Trophoblast cell (in vitro differentiated cells and primary cell): ENCODE results near the gene BTD.

Source experiments
- DNase-seq, 2 donors: peaks; one replicate each; pipeline ENCODE4 v3.0.0-alpha.2; 2016
- H2AFZ ChIP-seq: 2 replicates; pipeline ENCODE4 v1.6.1; 2013; ENCODE audit warnings: low read length, moderate library complexity, mild to moderate bottlenecking; ENCODE audit not compliant: insufficient read depth, poor library complexity
- H2AK5ac ChIP-seq: 2 replicates; pipeline ENCODE4 v1.6.1; 2013; ENCODE audit warnings: mild to moderate bottlenecking, low read length
- H2BK120ac ChIP-seq: 2 replicates; pipeline ENCODE4 v1.6.1; 2013; ENCODE audit warnings: low read length, mild to moderate bottlenecking, moderate library complexity; ENCODE audit not compliant: insufficient read depth, poor library complexity
- H2BK12ac ChIP-seq: 2 replicates; pipeline ENCODE4 v1.6.1; 2013; ENCODE audit warnings: mild to moderate bottlenecking, low read length, moderate library complexity
- H2BK5ac ChIP-seq: 2 replicates; pipeline ENCODE4 v1.6.1; 2013; ENCODE audit warnings: low read length, low read depth, moderate library complexity, mild to moderate bottlenecking; ENCODE audit not compliant: poor library complexity
- H3K14ac ChIP-seq: 2 replicates; pipeline ENCODE4 v1.6.1; 2013; ENCODE audit warnings: mild to moderate bottlenecking, low read length
- H3K18ac ChIP-seq: 2 replicates; pipeline ENCODE4 v1.6.1; 2013; ENCODE audit warnings: mild to moderate bottlenecking, low read length
- H3K23ac ChIP-seq: 2 replicates; pipeline ENCODE4 v1.6.1; 2013; ENCODE audit warnings: low read length
- H3K27ac ChIP-seq: 2 replicates; pipeline ENCODE4 v1.5.1; 2013; ENCODE audit warnings: low read depth, mild to moderate bottlenecking, inconsistent platforms, low read length, moderate library complexity
- H3K27me3 ChIP-seq: 2 replicates; pipeline ENCODE4 v1.6.1; 2013; ENCODE audit warnings: inconsistent platforms, mild to moderate bottlenecking, low read length, moderate library complexity; ENCODE audit not compliant: insufficient read depth
- H3K36me3 ChIP-seq, 2 experiments: 1 replicate in 1 of 2; 2 replicates in 1 of 2; pipeline ENCODE4 v1.6.1; 2013; ENCODE audit warnings: low read length in 2 of 2, mild to moderate bottlenecking in 2 of 2, moderate library complexity in 1 of 2; ENCODE audit not compliant: insufficient read depth in 2 of 2, control insufficient read depth in 1 of 2
- H3K4ac ChIP-seq: 2 replicates; pipeline ENCODE4 v1.6.1; 2013; ENCODE audit warnings: low read depth, mild to moderate bottlenecking, low read length, moderate library complexity
- H3K4me1 ChIP-seq, 2 experiments: 1 replicate in 1 of 2; 2 replicates in 1 of 2; pipeline ENCODE4 v1.6.1; 2013; ENCODE audit warnings: low read length in 2 of 2, mild to moderate bottlenecking in 2 of 2, moderate library complexity in 1 of 2; ENCODE audit not compliant: insufficient read depth in 2 of 2, control insufficient read depth in 1 of 2
- H3K4me2 ChIP-seq: 2 replicates; pipeline ENCODE4 v1.6.1; 2013; ENCODE audit warnings: inconsistent platforms, mild to moderate bottlenecking, low read length, moderate library complexity
- H3K4me3 ChIP-seq: 2 replicates; pipeline ENCODE4 v1.5.1; 2013; ENCODE audit warnings: mild to moderate bottlenecking, low read depth, low read length, inconsistent platforms
- H3K79me1 ChIP-seq: one replicate; pipeline ENCODE4 v1.6.1; 2013; ENCODE audit warnings: low read length
- H3K79me2 ChIP-seq: 2 replicates; pipeline ENCODE4 v1.6.1; 2013; ENCODE audit warnings: low read length, mild to moderate bottlenecking; ENCODE audit not compliant: control insufficient read depth, insufficient read depth, poor library complexity
- H3K9ac ChIP-seq: 2 replicates; pipeline ENCODE4 v1.6.1; 2013; ENCODE audit warnings: mild to moderate bottlenecking, low read length
- H3K9me3 ChIP-seq: 2 replicates; pipeline ENCODE4 v1.6.1; 2013; ENCODE audit warnings: low read depth, mild to moderate bottlenecking, control low read depth, inconsistent platforms, low read length; ENCODE audit not compliant: insufficient read depth
- H4K12ac ChIP-seq: 2 replicates; pipeline ENCODE4 v1.6.1; 2013; ENCODE audit warnings: low read depth, mild to moderate bottlenecking, low read length, moderate library complexity
- H4K8ac ChIP-seq: 2 replicates; pipeline ENCODE4 v1.6.1; 2013; ENCODE audit warnings: low read depth, mild to moderate bottlenecking, low read length, moderate library complexity
- H4K91ac ChIP-seq: one replicate; pipeline ENCODE4 v1.6.1; 2013; ENCODE audit warnings: low read depth, mild to moderate bottlenecking, low read length, moderate library complexity
- WGBS: extraction: QIAGEN DNeasy Blood & Tissue Kit; methylation state at CpG from one replicate; pipeline ENCODE4 v1.1.7; 2013; ENCODE audit warnings: missing lambda C conversion rate; ENCODE audit not compliant: insufficient read length, insufficient coverage; ENCODE audit errors: extremely low coverage; 5-methylcytosine and 5-hydroxymethylcytosine counted together

Gene BTD

GRCh38 chr3:15629860-15630597 lies 28.5 kb downstream of the BTD start:
- no peaks in the 10 kb centered on the region for H3K79me2 ChIP-seq
- H4K8ac ChIP-seq: no peak overlapping the region
- no peaks in the 10 kb centered on the region for H3K9me3 ChIP-seq
- H2AK5ac ChIP-seq: no peak overlapping the region
- peak; percentile 59 to 72 for DNase-seq
- no peak overlapping the region for H2BK120ac ChIP-seq
- H4K91ac ChIP-seq: no peak overlapping the region
- H3K79me1 ChIP-seq: peaks cover 2% of the 10 kb centered on the region
- H3K4ac ChIP-seq: no peak overlapping the region
- no CpG with 5 or more reads among the region's 10 CpGs for WGBS
- no peak overlapping the region for H3K4me2 ChIP-seq
- no peak overlapping the region for H4K12ac ChIP-seq
- no peak overlapping the region for H3K23ac ChIP-seq
- no peak overlapping the region for H3K27ac ChIP-seq
- no peak overlapping the region for H2AFZ ChIP-seq
- H2BK12ac ChIP-seq: no peak overlapping the region
- H3K14ac ChIP-seq: no peak overlapping the region
- no peaks in the 10 kb centered on the region for H3K27me3 ChIP-seq
- no peak overlapping the region for H3K9ac ChIP-seq
- no peak overlapping the region for H3K4me3 ChIP-seq
- peaks cover 2% of the 10 kb centered on the region in 2 experiments for H3K4me1 ChIP-seq
- no peak overlapping the region for H3K18ac ChIP-seq
- no peak overlapping the region for H2BK5ac ChIP-seq
- H3K36me3 ChIP-seq: no peaks in the 10 kb centered on the region

GRCh38 chr3:15630646-15631350 lies 29.3 kb downstream of the BTD start:
- Histone ChIP-seq H2BK12ac (peak overlapping the region; percentile 82), H2AFZ (no peak overlapping the region), H2AK5ac (no peak overlapping the region), H4K8ac (no peak overlapping the region), H3K4ac (no peak overlapping the region), H3K9me3 (no peaks in the 10 kb centered on the region), H3K27me3 (no peaks in the 10 kb centered on the region), H3K36me3 (no peaks in the 10 kb centered on the region), H3K79me2 (no peaks in the 10 kb centered on the region), H2BK120ac (no peak overlapping the region), H3K18ac (no peak overlapping the region), H3K79me1 (peaks cover 2% of the 10 kb centered on the region), H3K4me1 (peaks cover 2 to 7% of the 10 kb centered on the region in 2 experiments), H3K14ac (no peak overlapping the region), H4K91ac (no peak overlapping the region), H3K4me2 (no peak overlapping the region), H3K4me3 (no peak overlapping the region), H4K12ac (no peak overlapping the region), H3K9ac (no peak overlapping the region), H2BK5ac (peak overlapping the region; percentile 60), H3K23ac (no peak overlapping the region), H3K27ac (no peak overlapping the region)
- no CpG with 5 or more reads among the region's 8 CpGs for WGBS
- peak; percentile 55 to 90 for DNase-seq

GRCh38 chr3:15631426-15632211 lies 30.1 kb downstream of the BTD start:
- Histone ChIP-seq H3K4me3 (no peak overlapping the region), H3K23ac (no peak overlapping the region), H3K79me1 (peaks cover 2% of the 10 kb centered on the region), H2BK120ac (no peak overlapping the region), H3K4me1 (peaks cover 6 to 11% of the 10 kb centered on the region in 2 experiments), H2AFZ (no peak overlapping the region), H2BK5ac (no peak overlapping the region), H3K18ac (no peak overlapping the region), H3K27me3 (no peaks in the 10 kb centered on the region), H3K4me2 (no peak overlapping the region), H2BK12ac (no peak overlapping the region), H3K27ac (no peak overlapping the region), H3K9ac (no peak overlapping the region), H3K36me3 (no peaks in the 10 kb centered on the region), H4K12ac (no peak overlapping the region), H3K79me2 (no peaks in the 10 kb centered on the region), H4K91ac (peak overlapping the region; percentile 22), H3K4ac (no peak overlapping the region), H3K9me3 (no peaks in the 10 kb centered on the region), H4K8ac (no peak overlapping the region), H2AK5ac (no peak overlapping the region), H3K14ac (no peak overlapping the region)
- DNase-seq: no peak
- no CpG with 5 or more reads among the region's 12 CpGs for WGBS

- Histone ChIP-seq H3K4ac (no peak overlapping the region), H3K4me3 (no peak overlapping the region), H3K9me3 (no peaks in the 10 kb centered on the region), H4K12ac (no peak overlapping the region), H3K4me2 (no peak overlapping the region), H3K36me3 (no peaks in the 10 kb centered on the region), H3K79me2 (no peaks in the 10 kb centered on the region), H3K79me1 (peaks cover 2% of the 10 kb centered on the region), H4K8ac (no peak overlapping the region), H3K18ac (no peak overlapping the region), H4K91ac (peak overlapping the region; percentile 22), H3K23ac (no peak overlapping the region), H2AK5ac (no peak overlapping the region), H2BK120ac (no peak overlapping the region), H3K14ac (no peak overlapping the region), H3K27ac (no peak overlapping the region), H3K4me1 (peaks cover 6 to 11% of the 10 kb centered on the region in 2 experiments), H2AFZ (no peak overlapping the region), H2BK12ac (no peak overlapping the region), H2BK5ac (no peak overlapping the region), H3K27me3 (no peaks in the 10 kb centered on the region), H3K9ac (no peak overlapping the region)
- DNase-seq: no peak
- no CpG with 5 or more reads among the region's 4 CpGs for WGBS
Measured at GRCh38 chr3:15632212-15632580, 30.7 kb downstream of the BTD start.
